Measurements from ENCODE around the gene CDH13.

DNA sequence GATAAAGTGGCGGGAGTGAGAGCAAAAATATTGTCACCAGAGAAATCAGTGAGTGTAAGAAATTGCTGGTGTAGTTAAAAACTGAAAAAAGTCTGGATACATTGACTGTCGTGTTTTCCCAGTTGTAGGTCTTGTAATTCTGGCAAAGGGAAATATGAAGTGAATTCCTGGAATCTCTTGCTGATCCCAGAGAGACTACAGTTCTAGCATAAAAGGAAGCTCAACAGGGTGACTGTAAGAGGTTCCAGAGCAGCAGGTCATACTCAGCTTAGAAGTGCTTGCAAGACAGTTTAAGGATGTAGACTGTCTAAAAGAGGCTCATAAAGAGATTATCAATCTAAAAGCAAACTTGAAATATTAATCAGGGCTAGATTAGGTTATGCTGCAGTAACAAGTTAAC, 890.2 kb downstream of the CDH13 start:
- TF ChIP-seq, protein P1, sequence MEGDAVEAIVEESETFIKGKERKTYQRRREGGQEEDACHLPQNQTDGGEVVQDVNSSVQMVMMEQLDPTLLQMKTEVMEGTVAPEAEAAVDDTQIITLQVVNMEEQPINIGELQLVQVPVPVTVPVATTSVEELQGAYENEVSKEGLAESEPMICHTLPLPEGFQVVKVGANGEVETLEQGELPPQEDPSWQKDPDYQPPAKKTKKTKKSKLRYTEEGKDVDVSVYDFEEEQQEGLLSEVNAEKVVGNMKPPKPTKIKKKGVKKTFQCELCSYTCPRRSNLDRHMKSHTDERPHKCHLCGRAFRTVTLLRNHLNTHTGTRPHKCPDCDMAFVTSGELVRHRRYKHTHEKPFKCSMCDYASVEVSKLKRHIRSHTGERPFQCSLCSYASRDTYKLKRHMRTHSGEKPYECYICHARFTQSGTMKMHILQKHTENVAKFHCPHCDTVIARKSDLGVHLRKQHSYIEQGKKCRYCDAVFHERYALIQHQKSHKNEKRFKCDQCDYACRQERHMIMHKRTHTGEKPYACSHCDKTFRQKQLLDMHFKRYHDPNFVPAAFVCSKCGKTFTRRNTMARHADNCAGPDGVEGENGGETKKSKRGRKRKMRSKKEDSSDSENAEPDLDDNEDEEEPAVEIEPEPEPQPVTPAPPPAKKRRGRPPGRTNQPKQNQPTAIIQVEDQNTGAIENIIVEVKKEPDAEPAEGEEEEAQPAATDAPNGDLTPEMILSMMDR (IDR thresholded peaks at IDR 0.05; ENCODE audit: low read length) = no peak
- TF ChIP-seq EZH2 (optimal IDR thresholded peaks at IDR 0.05; ENCODE audit: low read depth, low read length) (no peak), EZH2phosphoT487 (IDR thresholded peaks at IDR 0.05; ENCODE audit: low read length) (no peak)
